Muscle layer of colon (tissue), 2 donors: ENCODE results near the gene TTC24.
"Not testable (repeated sequence)": the region's sequence is repeated elsewhere in the genome, so short reads cannot be mapped to it uniquely, and the experiment has no call there.

ENCODE experiments used
- H3K27ac ChIP-seq: one replicate; pipeline ENCODE4 v1.7.0; 2013; ENCODE audit warnings: low read depth, mild to moderate bottlenecking, low read length, moderate library complexity
- H3K27me3 ChIP-seq, 2 donors: one replicate each; pipeline ENCODE4 v1.7.0; 2013; ENCODE audit warnings: low read length in 2 of 2, mild to moderate bottlenecking in 2 of 2; ENCODE audit not compliant: insufficient read depth in 2 of 2, control insufficient read depth in 1 of 2
- H3K36me3 ChIP-seq: one replicate; pipeline ENCODE4 v1.7.0; 2013; ENCODE audit warnings: mild to moderate bottlenecking, low read length; ENCODE audit not compliant: insufficient read depth
- H3K4me1 ChIP-seq: one replicate; pipeline ENCODE4 v1.7.0; 2013; ENCODE audit warnings: mild to moderate bottlenecking, low read length; ENCODE audit not compliant: insufficient read depth
- H3K4me3 ChIP-seq, 2 donors: one replicate each; pipeline ENCODE4 v1.7.0; 2013; ENCODE audit warnings: low read length in 2 of 2, low read depth in 1 of 2, mild to moderate bottlenecking in 1 of 2, moderate library complexity in 1 of 2
- H3K9ac ChIP-seq: one replicate; pipeline ENCODE4 v1.7.0; 2013; ENCODE audit warnings: low read length
- H3K9me3 ChIP-seq: one replicate; pipeline ENCODE4 v1.7.0; 2013; ENCODE audit warnings: mild to moderate bottlenecking, low read length
- donor health status: abdominal sarcoma.
- donor health status: Adenocarcinoma of cecum.

TTC24 gene

DNA sequence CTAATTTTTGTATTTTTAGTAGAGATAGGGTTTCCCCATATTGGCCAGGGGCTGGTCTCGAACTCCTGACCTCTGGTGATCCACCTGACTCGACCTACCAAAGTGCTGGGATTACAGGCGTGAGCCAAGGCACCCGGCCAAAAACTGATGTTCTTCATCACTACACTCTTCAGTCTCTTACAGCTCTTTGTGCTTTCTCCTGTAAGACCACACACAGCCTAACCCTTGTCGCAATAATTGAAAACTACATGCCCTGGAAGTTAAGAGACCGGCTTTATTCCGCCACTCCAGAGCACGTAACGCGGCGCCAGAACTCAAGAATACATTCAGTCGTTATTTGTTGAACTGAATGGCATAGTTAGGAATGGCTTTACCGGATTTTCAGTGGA lies 21.2 kb downstream of the TTC24 start:
- peaks cover 31% of the 10 kb centered on the region for H3K36me3 ChIP-seq
- peak overlapping the region; percentile 22 for H3K9ac ChIP-seq
- H3K27me3 ChIP-seq = no peaks in the 10 kb centered on the region
- peak overlapping the region; percentile 90 for H3K27ac ChIP-seq
- peaks cover 11% of the 10 kb centered on the region for H3K4me1 ChIP-seq
- no peaks in the 10 kb centered on the region for H3K9me3 ChIP-seq
- peak overlapping the region; percentile 84 for H3K4me3 ChIP-seq

DNA sequence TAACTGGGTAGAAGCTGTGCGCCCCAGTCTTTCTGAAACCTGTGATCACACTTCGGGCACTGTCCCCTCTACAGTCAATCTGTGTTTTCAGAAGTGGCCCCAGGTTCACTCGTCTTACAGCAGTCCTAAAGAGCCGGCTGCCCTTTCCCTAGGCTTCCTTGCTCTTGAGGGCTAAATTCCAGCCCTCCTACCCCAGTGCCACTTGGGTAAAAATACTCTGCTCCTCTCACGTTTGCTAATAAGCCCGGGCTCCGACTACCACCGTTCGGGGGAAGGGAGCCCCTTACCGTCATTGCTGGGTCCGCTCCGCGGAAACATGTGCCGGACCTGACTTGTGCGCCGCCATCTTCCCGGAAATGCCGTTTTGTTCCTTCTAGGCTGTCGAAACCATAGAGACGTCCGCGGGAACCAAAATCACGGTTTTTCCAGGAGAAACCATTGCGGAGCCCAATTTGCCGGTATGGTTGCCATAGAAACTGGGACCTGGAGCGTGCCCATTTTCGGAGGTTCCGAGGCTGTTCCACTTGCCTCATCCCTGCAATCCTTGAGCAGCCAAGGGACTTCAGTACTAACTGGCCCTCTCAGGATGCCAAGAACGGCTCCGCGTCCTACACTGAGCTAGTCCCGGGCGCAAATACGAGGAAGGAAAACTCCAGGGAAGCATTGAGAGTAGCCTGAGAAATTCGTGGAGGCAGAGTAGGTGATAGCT lies 21.8 kb downstream of the TTC24 start, which contains the start of gene GPATCH4:
GPATCH4 (minus strand) TSS at position 358 of the 709 bp plus-strand sequence.
- peaks cover 11% of the 10 kb centered on the region for H3K4me1 ChIP-seq
- H3K27me3 ChIP-seq = no peaks in the 10 kb centered on the region
- H3K27ac ChIP-seq = peak within 1 kb of the TSS; percentile 90
- peak within 1 kb of the TSS; percentile 84 for H3K4me3 ChIP-seq
- peaks cover 26% of the 10 kb centered on the region for H3K36me3 ChIP-seq
- H3K9ac ChIP-seq = peak within 1 kb of the TSS; percentile 22
- no peaks in the 10 kb centered on the region for H3K9me3 ChIP-seq

DNA sequence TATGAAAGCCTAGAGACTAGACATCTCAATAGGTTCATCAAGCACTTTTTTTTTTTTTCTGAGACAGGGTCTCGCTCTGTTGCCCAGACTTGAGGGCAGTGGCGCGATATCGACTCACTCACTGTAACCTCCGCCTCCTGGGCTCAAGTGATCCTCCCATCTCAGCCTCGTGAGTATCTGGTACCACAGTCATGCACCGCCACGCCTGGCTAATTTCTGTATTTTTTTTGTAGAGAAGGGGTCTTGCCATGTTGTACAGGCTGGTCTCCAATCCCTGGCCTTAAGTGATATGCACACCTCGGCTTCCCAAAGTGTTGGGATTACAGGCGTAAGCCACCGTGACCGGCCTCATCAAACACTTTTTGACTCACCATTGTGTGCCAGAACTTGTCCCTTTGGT lies 22.4 kb downstream of the TTC24 start:
- peaks cover 20% of the 10 kb centered on the region for H3K36me3 ChIP-seq
- peaks cover 11% of the 10 kb centered on the region for H3K4me1 ChIP-seq
- H3K27ac ChIP-seq = peak overlapping the region; percentile 90
- peak overlapping the region; percentile 12 to 84 for H3K4me3 ChIP-seq
- H3K9ac ChIP-seq = peak overlapping the region; percentile 22
- no peaks in the 10 kb centered on the region for H3K27me3 ChIP-seq
- no peaks in the 10 kb centered on the region for H3K9me3 ChIP-seq

DNA sequence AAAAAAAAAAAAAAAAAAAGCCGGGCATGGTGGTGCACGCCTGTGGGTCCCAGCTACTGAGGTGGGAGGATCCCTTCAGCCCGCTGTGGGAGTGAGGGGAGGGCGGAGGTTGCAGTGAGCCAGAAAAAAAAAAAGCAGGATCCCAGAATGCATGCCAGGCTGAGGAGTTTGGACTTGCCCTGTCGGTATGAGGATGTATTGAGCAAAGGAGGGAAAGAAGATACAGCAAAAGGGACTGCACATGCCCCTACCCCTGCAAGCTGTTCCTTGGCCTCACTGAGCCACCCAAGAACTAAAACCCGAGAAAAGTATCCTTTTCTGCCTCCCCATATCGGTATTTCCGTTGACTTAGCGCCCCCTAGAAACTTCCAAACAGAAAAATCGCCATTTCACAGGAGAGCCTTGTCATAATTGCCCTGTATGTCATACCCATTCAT lies 23.1 kb downstream of the TTC24 start:
- no peak overlapping the region for H3K9ac ChIP-seq

DNA sequence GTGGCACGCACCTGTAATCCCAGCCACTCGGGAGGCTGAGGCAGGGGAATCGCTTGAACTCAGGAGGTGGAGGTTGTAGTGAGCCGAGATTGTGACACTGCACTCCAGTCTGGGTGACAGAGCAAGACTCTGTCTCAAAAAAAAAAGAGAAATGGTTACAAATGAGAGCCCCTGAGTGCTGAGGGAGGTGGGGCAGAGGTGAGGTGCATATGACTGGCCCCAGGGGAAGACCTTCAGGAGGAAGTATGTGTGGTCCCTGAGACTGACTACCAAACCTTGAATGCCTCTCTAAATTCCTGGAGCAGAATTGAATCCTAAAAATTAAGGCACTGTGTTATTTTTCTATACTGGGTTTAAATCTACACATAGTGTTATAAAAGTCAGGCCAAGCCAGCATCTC lies 27.8 kb downstream of the TTC24 start:
- H3K9ac ChIP-seq, H3K4me1 ChIP-seq, H3K9me3 ChIP-seq, H3K27ac ChIP-seq, H3K4me3 ChIP-seq, H3K36me3 ChIP-seq, H3K27me3 ChIP-seq: not testable (repeated sequence)

More for the DNA sequence above, 23.1 kb downstream of the TTC24 start:
- no peak overlapping the region for H3K4me3 ChIP-seq
- H3K36me3 ChIP-seq = peaks cover 13% of the 10 kb centered on the region
- no peaks in the 10 kb centered on the region for H3K27me3 ChIP-seq
- peaks cover 11% of the 10 kb centered on the region for H3K4me1 ChIP-seq
- no peaks in the 10 kb centered on the region for H3K9me3 ChIP-seq
- H3K27ac ChIP-seq = no peak overlapping the region

DNA sequence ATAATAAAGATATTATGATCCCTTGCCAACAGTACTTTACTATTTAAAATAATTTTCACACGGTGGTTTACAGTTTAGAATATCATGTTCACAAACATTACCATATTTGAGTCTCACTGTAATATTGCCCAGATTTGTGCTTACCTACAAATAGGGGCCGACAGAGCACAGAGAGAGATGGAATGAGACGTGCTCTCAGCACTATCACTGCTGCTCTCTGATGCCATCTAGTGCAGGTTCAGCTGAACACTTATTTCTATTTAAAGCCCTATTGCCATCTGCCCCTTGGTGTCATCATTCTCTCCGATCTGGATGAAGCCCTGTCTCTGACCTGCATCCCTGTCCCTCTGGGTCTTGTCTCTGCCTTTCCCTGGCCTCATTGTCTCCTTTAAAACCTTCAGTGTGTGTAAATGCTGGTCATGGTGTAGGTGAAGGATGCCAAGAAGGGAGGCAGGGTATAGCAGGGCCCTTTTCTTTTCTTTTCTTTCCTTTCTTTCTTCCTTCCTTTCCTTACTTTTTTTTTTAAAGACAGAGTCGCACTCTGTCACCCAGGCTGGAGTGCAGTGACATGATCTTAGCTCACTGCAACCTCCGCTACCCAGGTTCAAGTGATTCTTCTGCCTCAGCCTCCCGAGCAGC lies 28.6 kb downstream of the TTC24 start:
- H3K36me3 ChIP-seq = no peaks in the 10 kb centered on the region
- H3K4me1 ChIP-seq = no peaks in the 10 kb centered on the region
- no peaks in the 10 kb centered on the region for H3K9me3 ChIP-seq
- H3K4me3 ChIP-seq = no peak overlapping the region
- H3K27me3 ChIP-seq = no peaks in the 10 kb centered on the region
- no peak overlapping the region for H3K9ac ChIP-seq
- no peak overlapping the region for H3K27ac ChIP-seq

DNA sequence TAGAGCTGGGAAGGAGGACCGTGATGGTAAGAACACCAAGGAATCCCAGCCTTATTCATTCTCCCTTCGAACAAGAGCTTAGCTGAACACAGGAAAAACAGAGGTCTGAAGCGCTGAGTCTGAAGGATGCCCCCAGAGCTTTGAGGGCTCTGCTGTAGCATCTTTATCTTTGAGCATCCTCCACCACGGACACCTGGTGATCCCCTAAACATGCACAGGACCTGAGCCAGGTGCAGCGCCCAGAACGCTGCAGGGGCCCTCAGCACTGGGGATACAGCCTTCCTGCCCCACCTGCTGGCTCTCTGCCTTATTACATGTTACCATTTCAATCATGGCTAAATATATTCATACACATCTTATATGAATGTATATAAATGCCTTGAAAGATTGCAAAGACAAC lies 29.5 kb downstream of the TTC24 start:
- H3K27me3 ChIP-seq = no peaks in the 10 kb centered on the region

DNA sequence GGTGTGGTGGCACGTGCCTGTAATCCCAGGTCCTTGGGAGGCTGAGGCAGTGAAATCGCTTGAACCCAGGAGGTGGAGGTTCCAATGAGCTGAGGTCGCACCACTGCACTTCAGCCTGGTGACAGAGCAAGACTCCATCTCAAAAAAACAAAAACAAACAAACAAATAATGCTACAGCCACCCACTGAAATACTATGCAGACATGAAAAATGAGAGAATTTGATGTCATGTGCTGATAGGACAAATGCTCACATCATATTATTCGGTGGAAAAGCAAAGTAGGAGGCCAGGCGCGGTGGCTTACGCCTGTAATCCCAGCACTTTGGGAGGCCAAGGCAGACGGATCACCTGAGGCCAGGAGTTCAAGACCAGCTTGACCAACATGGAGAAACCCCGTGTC lies 30.5 kb downstream of the TTC24 start:
- H3K4me1 ChIP-seq, H3K27me3 ChIP-seq, H3K36me3 ChIP-seq, H3K9me3 ChIP-seq, H3K4me3 ChIP-seq, H3K27ac ChIP-seq, H3K9ac ChIP-seq: not testable (repeated sequence)

More for the DNA sequence above, 29.5 kb downstream of the TTC24 start:
- no peak overlapping the region for H3K27ac ChIP-seq
- no peak overlapping the region for H3K9ac ChIP-seq
- H3K4me1 ChIP-seq = no peaks in the 10 kb centered on the region
- H3K9me3 ChIP-seq = no peaks in the 10 kb centered on the region
- no peaks in the 10 kb centered on the region for H3K36me3 ChIP-seq
- no peak overlapping the region for H3K4me3 ChIP-seq

DNA sequence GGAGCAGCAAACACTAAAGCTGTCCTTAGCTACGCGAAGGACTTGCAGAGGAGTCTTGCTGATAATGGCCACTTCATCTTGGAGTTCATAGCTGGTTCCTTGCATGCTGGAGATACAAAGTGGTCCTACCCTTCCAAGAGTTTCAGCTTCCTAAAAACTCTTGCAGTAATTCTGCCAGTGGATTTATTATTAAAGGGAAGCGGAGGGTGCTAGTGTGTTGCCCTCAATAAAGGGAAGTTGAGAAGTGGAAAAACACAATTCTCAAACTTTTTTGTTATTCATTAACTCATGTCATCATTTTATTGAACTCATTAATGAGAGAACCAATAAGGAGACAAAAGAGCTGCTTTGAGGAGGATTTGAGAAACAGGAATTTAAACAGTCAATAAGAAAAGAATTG lies 33.1 kb downstream of the TTC24 start:
- H3K36me3 ChIP-seq = no peaks in the 10 kb centered on the region
- no peaks in the 10 kb centered on the region for H3K9me3 ChIP-seq
- H3K9ac ChIP-seq = no peak overlapping the region
- no peak overlapping the region for H3K27ac ChIP-seq
- no peaks in the 10 kb centered on the region for H3K27me3 ChIP-seq
- H3K4me3 ChIP-seq = no peak overlapping the region
- peaks cover 25% of the 10 kb centered on the region for H3K4me1 ChIP-seq

DNA sequence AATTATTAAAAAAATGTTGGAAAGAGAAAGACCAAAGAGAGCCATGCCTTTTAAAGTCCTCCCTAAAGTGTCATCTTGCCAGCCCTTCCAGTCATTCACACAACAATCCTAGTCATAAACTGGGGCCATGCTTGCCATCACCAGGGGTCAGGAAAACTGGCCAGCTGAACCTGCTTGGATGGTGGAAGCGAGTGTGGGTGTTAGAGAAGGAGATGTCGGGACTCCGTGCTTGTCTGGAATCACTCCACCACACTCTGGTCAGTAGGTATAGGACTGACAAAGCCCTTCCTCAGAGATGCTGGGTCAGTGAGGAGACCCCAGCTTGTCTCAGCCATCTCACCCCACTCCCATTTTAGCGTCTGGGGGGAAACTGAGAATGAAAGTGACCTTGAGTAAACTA lies 36.4 kb downstream of the TTC24 start:
- H3K9me3 ChIP-seq = no peaks in the 10 kb centered on the region
- peaks cover 25% of the 10 kb centered on the region for H3K4me1 ChIP-seq
- H3K4me3 ChIP-seq = peak overlapping the region in 1 of 2 donors; percentile 5
- H3K27ac ChIP-seq = peak overlapping the region; percentile 42
- H3K36me3 ChIP-seq = no peaks in the 10 kb centered on the region
- no peak overlapping the region for H3K9ac ChIP-seq
- H3K27me3 ChIP-seq = no peaks in the 10 kb centered on the region

DNA sequence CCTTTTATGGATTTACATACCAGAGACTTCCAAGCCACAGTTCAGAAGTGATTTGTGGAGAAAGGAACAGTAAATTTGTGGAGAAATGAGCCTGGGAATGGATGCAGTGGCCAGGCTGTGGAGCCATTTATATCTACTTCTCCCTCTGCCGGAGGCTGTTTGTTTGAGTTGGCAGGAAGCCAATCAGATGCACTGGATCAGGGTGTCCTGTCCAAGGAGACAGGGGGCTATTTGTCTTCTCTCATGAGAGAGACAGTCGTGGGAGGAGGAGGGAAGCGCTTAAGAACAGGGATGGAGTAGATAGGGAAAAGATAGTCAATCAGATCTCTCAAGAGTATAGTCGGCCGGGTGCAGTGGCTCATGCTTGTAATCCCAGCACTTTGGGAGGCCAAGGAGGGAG lies 36.9 kb downstream of the TTC24 start:
- Histone ChIP-seq H3K4me1 (peaks cover 25% of the 10 kb centered on the region), H3K27ac (peak overlapping the region; percentile 42), H3K9ac (no peak overlapping the region), H3K9me3 (no peaks in the 10 kb centered on the region), H3K27me3 (no peaks in the 10 kb centered on the region), H3K4me3 (peak overlapping the region in 1 of 2 donors; percentile 5), H3K36me3 (no peaks in the 10 kb centered on the region)
